Mucosa of rectum (tissue), 2 donors: ENCODE measurements around the gene OR2J3.

Experiments
- H3K27ac ChIP-seq, 2 donors: one replicate each; pipeline ENCODE4 v1.7.0; 2013; ENCODE audit warnings: inconsistent platforms in 2 of 2, low read depth in 2 of 2, low read length in 2 of 2
- H3K27me3 ChIP-seq, 2 donors: one replicate each; pipeline ENCODE4 v1.7.0; 2013; ENCODE audit warnings: low read length in 2 of 2; ENCODE audit not compliant: control insufficient read depth in 2 of 2, insufficient read depth in 2 of 2
- H3K36me3 ChIP-seq, 2 donors: one replicate each; pipeline ENCODE4 v1.7.0; 2013; ENCODE audit warnings: low read length in 2 of 2; ENCODE audit not compliant: control insufficient read depth in 2 of 2, insufficient read depth in 2 of 2
- H3K4me1 ChIP-seq, 2 donors: one replicate each; pipeline ENCODE4 v1.7.0; 2013; ENCODE audit warnings: low read length in 2 of 2, mild to moderate bottlenecking in 1 of 2; ENCODE audit not compliant: control insufficient read depth in 2 of 2, insufficient read depth in 2 of 2
- H3K4me3 ChIP-seq, 2 donors: one replicate each; pipeline ENCODE4 v1.7.0; 2013; ENCODE audit warnings: low read length in 2 of 2
- H3K9ac ChIP-seq, 2 donors: one replicate each; pipeline ENCODE4 v1.7.0; 2013; ENCODE audit warnings: low read length in 2 of 2, low read depth in 1 of 2, mild to moderate bottlenecking in 1 of 2
- H3K9me3 ChIP-seq, 2 donors: one replicate each; pipeline ENCODE4 v1.7.0; 2013; ENCODE audit warnings: low read length in 2 of 2; ENCODE audit not compliant: control insufficient read depth in 2 of 2
- donor health status: healthy.
- donor health status: Normal muscosa, but diverticular disease.

The OR2J3 gene

GRCh38 chr6:29107758-29108157 lies at the start of gene OR2J3:
Gene OR2J3 (plus strand): TSS chr6:29108058. CDS start chr6:29111891, 3,833 bp downstream.
- no peaks in the 10 kb centered on the region for H3K9me3 ChIP-seq
- no peaks in the 10 kb centered on the region for H3K4me1 ChIP-seq
- H3K36me3 ChIP-seq: no peaks in the 10 kb centered on the region
- H3K27me3 ChIP-seq: no peaks in the 10 kb centered on the region
- no peak within 1 kb of the TSS for H3K27ac ChIP-seq
- no peak within 1 kb of the TSS for H3K4me3 ChIP-seq
- H3K9ac ChIP-seq: no peak within 1 kb of the TSS

DNA sequence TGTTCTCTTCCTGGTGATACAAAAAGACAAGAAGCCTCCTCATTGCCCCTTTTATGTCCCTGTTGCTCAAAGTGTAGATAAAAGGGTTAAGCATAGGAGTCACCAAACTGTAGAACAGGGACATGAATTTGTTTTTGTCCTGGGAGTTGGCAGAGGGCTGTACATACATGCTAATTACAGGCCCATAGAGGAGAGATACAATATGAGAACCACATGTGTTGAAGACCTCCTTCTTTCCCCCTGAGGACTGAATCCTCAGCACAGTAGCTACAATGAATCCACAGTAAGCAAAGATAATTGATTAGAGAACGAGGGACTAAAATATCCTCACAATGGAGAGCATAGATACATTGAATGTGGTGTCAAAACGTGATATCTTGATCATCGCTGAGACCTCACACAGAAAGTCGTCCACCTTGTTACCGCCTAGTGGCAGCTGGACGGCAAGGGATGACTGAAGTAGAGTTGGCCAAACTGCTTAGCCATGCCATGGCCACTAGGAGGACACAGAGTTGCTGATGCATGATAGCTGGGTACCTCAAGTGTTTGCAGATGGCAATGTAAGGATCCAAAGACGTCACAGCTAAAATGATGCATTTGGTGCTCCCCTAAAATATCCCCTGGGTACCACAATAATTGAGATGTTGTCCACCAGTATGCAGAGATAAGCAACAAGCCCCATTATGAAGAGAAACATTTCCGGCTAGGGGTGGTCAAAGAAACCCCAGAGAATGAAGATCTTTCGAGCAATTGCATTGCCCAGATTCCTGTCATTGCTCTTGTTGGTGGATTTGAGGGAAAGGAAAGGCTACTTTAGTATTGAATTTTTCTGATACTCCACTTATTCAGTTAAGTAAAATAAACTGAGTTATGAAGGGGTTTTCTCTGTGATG lies 35.8 kb upstream of the OR2J3 start:
- Histone ChIP-seq H3K4me1 (no peaks in the 10 kb centered on the region), H3K36me3 (no peaks in the 10 kb centered on the region), H3K27me3 (no peaks in the 10 kb centered on the region), H3K9me3 (no peaks in the 10 kb centered on the region), H3K9ac (no peak overlapping the region), H3K4me3 (no peak overlapping the region), H3K27ac (no peak overlapping the region)

GRCh38 chr6:29079203-29079602 lies 28.7 kb upstream of the OR2J3 start:
- Histone ChIP-seq H3K9ac (no peak overlapping the region), H3K4me1 (no peaks in the 10 kb centered on the region), H3K27me3 (no peaks in the 10 kb centered on the region), H3K27ac (no peak overlapping the region), H3K4me3 (no peak overlapping the region), H3K9me3 (no peaks in the 10 kb centered on the region), H3K36me3 (no peaks in the 10 kb centered on the region)

GRCh38 chr6:29081312-29081711 lies 26.5 kb upstream of the OR2J3 start:
- H3K9me3 ChIP-seq: no peaks in the 10 kb centered on the region
- no peaks in the 10 kb centered on the region for H3K4me1 ChIP-seq
- no peaks in the 10 kb centered on the region for H3K27me3 ChIP-seq
- H3K4me3 ChIP-seq: no peak overlapping the region
- no peak overlapping the region for H3K27ac ChIP-seq
- no peaks in the 10 kb centered on the region for H3K36me3 ChIP-seq
- H3K9ac ChIP-seq: no peak overlapping the region

- Histone ChIP-seq H3K27ac (no peak overlapping the region), H3K4me1 (no peaks in the 10 kb centered on the region), H3K9ac (no peak overlapping the region), H3K4me3 (no peak overlapping the region), H3K9me3 (no peaks in the 10 kb centered on the region), H3K36me3 (no peaks in the 10 kb centered on the region), H3K27me3 (no peaks in the 10 kb centered on the region)
Measured at GRCh38 chr6:29082457-29082856, 25.4 kb upstream of the OR2J3 start.

DNA sequence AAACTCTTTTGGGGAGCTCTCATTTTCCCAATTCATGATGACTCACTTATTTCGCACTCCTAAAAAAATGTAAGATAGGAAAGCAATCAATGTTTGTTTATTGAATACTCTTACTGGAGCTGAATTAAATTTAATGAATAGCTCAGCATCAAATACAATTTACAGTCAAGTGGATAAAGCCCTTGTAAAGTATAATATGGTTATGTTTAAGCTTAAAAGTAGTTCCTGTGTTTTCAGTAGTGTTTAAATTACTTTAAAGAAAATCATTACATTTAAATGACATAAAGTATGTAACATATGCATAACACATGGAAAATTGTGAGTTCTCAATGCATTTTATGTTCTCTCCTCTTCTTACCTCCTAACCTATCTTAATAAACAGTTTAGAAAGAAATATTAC lies 20.6 kb upstream of the OR2J3 start, which contains the start of gene OR2B3:
Gene OR2B3 (minus strand): TSS at position 101 of the 400 bp plus-strand sequence. CDS start 65 bp downstream, at position 36.
- no peaks in the 10 kb centered on the region for H3K27me3 ChIP-seq
- H3K4me1 ChIP-seq: no peaks in the 10 kb centered on the region
- no peaks in the 10 kb centered on the region for H3K36me3 ChIP-seq
- H3K4me3 ChIP-seq: no peak within 1 kb of the TSS
- no peaks in the 10 kb centered on the region for H3K9me3 ChIP-seq
- H3K9ac ChIP-seq: no peak within 1 kb of the TSS
- no peak within 1 kb of the TSS for H3K27ac ChIP-seq

GRCh38 chr6:29092957-29093356 lies 14.9 kb upstream of the OR2J3 start:
- H3K4me3 ChIP-seq: no peak overlapping the region
- no peaks in the 10 kb centered on the region for H3K36me3 ChIP-seq
- H3K9ac ChIP-seq: no peak overlapping the region
- H3K4me1 ChIP-seq: no peaks in the 10 kb centered on the region
- no peaks in the 10 kb centered on the region for H3K27me3 ChIP-seq
- no peaks in the 10 kb centered on the region for H3K9me3 ChIP-seq
- no peak overlapping the region for H3K27ac ChIP-seq

GRCh38 chr6:29097803-29098202 lies 10.1 kb upstream of the OR2J3 start:
- Histone ChIP-seq H3K27ac (no peak overlapping the region), H3K27me3 (no peaks in the 10 kb centered on the region), H3K9me3 (no peaks in the 10 kb centered on the region), H3K9ac (no peak overlapping the region), H3K4me3 (no peak overlapping the region), H3K4me1 (no peaks in the 10 kb centered on the region), H3K36me3 (no peaks in the 10 kb centered on the region)

- no peak within 1 kb of the TSS for H3K9ac ChIP-seq
Measured at GRCh38 chr6:29099190-29099589, 8.7 kb upstream of the OR2J3 start, which contains the start of gene OR2J1. Gene OR2J1 (plus strand): TSS chr6:29099490. CDS start chr6:29100943, 1,453 bp downstream.

GRCh38 chr6:29112135-29112534 lies 4.3 kb downstream of the OR2J3 start:
- Histone ChIP-seq H3K9me3 (no peaks in the 10 kb centered on the region), H3K27ac (no peak overlapping the region), H3K4me1 (no peaks in the 10 kb centered on the region), H3K4me3 (no peak overlapping the region), H3K36me3 (no peaks in the 10 kb centered on the region), H3K9ac (no peak overlapping the region), H3K27me3 (no peaks in the 10 kb centered on the region)

More at GRCh38 chr6:29099190-29099589, 8.7 kb upstream of the OR2J3 start, which contains the start of gene OR2J1:
- H3K36me3 ChIP-seq: no peaks in the 10 kb centered on the region
- H3K27me3 ChIP-seq: no peaks in the 10 kb centered on the region
- H3K27ac ChIP-seq: no peak within 1 kb of the TSS
- no peaks in the 10 kb centered on the region for H3K4me1 ChIP-seq
- no peak within 1 kb of the TSS for H3K4me3 ChIP-seq
- no peaks in the 10 kb centered on the region for H3K9me3 ChIP-seq
